Activated B cell treated with CpG ODN at 0.5 μM for 24 hours (primary cell): ENCODE results near the gene IPO7. TPM values are rescaled to one million over a fixed set of nuclear protein-coding genes. Genes with fewer than 3 reads are reported as not detected.

Experiments used
- ATAC-seq: fragments of 200-7000 bp; cut with Tn5 transposase; one replicate; pipeline ENCODE4 v1.10.0; 2021; ENCODE audit warnings: low read depth, mild to moderate bottlenecking, moderate library complexity
- CTCF ChIA-PET: fragments of 350-600 bp; sonication (Branson Sonifier 250); formaldehyde crosslinking; loops from one replicate; lab custom pipeline; 2021; ENCODE audit warnings: antibody characterized with exemption; lab: Charles Lee
- POLR2A ChIA-PET: fragments of 350-600 bp; sonication (Branson Sonifier 250); formaldehyde crosslinking; loops from one replicate; lab custom pipeline; 2021; ENCODE audit warnings: antibody characterized with exemption; lab: Charles Lee
- DNase-seq: peaks from one replicate; pipeline ENCODE4 v3.0.0; 2022
- H3K27ac Mint-ChIP-seq: one replicate; pipeline ENCODE4 v1.8.0; 2020; ENCODE audit warnings: mixed read lengths
- H3K27me3 Mint-ChIP-seq: one replicate; pipeline ENCODE4 v1.8.0; 2021; ENCODE audit warnings: mixed read lengths
- H3K36me3 Mint-ChIP-seq: one replicate; pipeline ENCODE4 v1.8.0; 2021; ENCODE audit warnings: low read depth, mixed read lengths
- H3K4me1 Mint-ChIP-seq: one replicate; pipeline ENCODE4 v1.8.0; 2021; ENCODE audit warnings: mixed read lengths
- H3K4me3 Mint-ChIP-seq: one replicate; pipeline ENCODE4 v1.8.0; 2020; ENCODE audit warnings: mild to moderate bottlenecking, mixed read lengths
- H3K9me3 Mint-ChIP-seq: one replicate; pipeline ENCODE4 v1.8.0; 2020; ENCODE audit warnings: mixed read lengths
- CTCF ChIP-seq: fragments of 200-600 bp; IDR thresholded peaks from one replicate; pipeline ENCODE4 v1.8.0; 2022; ENCODE audit warnings: antibody characterized with exemption, mild to moderate bottlenecking
- intact Hi-C: fragments of 100-400 bp; cut with micrococcal nuclease; formaldehyde crosslinking; loops from one replicate; pipeline ENCODE4 v1.15.1; 2024
- total RNA-seq: library from RNA; stranded (reverse); gene quantifications from 2 replicates; pipeline ENCODE4 v1.2.3, GENCODE V29; 2022

IPO7 gene
- total RNA-seq, 1 donor from 2014 or later: 96.3 TPM

- ATAC-seq (peak; percentile 85), DNase-seq (peak; percentile 99)
- H3K9me3 Mint-ChIP-seq: no peaks in the 10 kb centered on the region
- CTCF ChIA-PET: interaction anchor here (0.8 to 1.1 kb wide), 3 partner anchors 74 to 512 kb away, joined by 3 to 4 read pairs (median 3); no protein-coding TSS in a partner anchor
- peaks cover 30% of the 10 kb centered on the region for H3K4me1 Mint-ChIP-seq
- peak within 1 kb of the TSS; percentile 98 for H3K27ac Mint-ChIP-seq
- peaks cover 14% of the 10 kb centered on the region for H3K36me3 Mint-ChIP-seq
- peak within 1 kb of the TSS; percentile 97 for H3K4me3 Mint-ChIP-seq
- no peak for TF ChIP-seq CTCF
- POLR2A ChIA-PET: interaction anchor here (0.5 to 3.9 kb wide), 65 partner anchors 9 to 1939 kb away, joined by 3 to 41 read pairs (median 4); partner anchors contain the start of genes DENND5A, EIF4G2, IPO7 and RPL27A
- no peaks in the 10 kb centered on the region for H3K27me3 Mint-ChIP-seq
- intact Hi-C loops: loop anchor here (1.0 to 10.0 kb wide), 14 partner anchors 76 to 1394 kb away; partner anchors contain the start of genes ADM, AMPD3, IPO7 and SWAP70
Observed at GRCh38 chr11:9460322-9461062, 76.0 kb downstream of the IPO7 start, which contains the start of gene ZNF143. Gene ZNF143 (plus strand): TSS chr11:9461012. CDS start chr11:9471309, 10,297 bp downstream.

GRCh38 chr11:9461063-9461759 is 76.8 kb downstream of the IPO7 start:
- peak overlapping the region; percentile 97 for H3K4me3 Mint-ChIP-seq
- DNase-seq (peak; percentile 84), ATAC-seq (peak; percentile 60)
- intact Hi-C loops: loop anchor here (1.0 to 10.0 kb wide), 10 partner anchors 112 to 1394 kb away; partner anchors contain the start of genes ADM, AMPD3, SWAP70 and WEE1
- TF ChIP-seq CTCF: no peak
- CTCF ChIA-PET: interaction anchor here (0.8 to 1.1 kb wide), 3 partner anchors 74 to 512 kb away, joined by 3 to 4 read pairs (median 3); no protein-coding TSS in a partner anchor
- H3K9me3 Mint-ChIP-seq: no peaks in the 10 kb centered on the region
- POLR2A ChIA-PET: interaction anchor here (0.6 to 3.9 kb wide), 61 partner anchors 8 to 1940 kb away, joined by 3 to 41 read pairs (median 4); partner anchors contain the start of genes DENND5A, EIF4G2, IPO7 and RPL27A
- no peaks in the 10 kb centered on the region for H3K27me3 Mint-ChIP-seq
- peaks cover 14% of the 10 kb centered on the region for H3K36me3 Mint-ChIP-seq
- H3K4me1 Mint-ChIP-seq: peaks cover 30% of the 10 kb centered on the region
- peak overlapping the region; percentile 98 for H3K27ac Mint-ChIP-seq

DNA sequence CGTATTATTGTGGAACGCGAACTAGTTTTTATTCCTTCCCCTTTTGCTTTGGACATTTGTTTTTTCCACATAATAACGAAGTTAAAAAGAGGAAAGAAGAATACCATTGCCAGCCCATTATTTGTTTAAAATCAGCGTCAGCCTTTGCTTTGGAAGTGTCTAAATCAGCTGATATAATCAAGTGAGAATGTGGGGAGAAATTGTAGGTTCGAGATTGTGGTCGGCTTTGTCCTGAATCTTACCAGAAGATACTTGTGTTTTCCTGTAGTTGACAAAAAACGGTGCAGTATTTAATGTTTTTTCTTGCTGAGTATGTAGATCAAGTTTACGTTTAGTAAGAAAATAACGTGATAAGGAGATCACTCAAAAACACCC is 77.3 kb downstream of the IPO7 start:
- Mint-ChIP-seq H3K36me3 (peaks cover 14% of the 10 kb centered on the region), H3K9me3 (no peaks in the 10 kb centered on the region), H3K4me3 (peak overlapping the region; percentile 97), H3K4me1 (peaks cover 32% of the 10 kb centered on the region), H3K27me3 (no peaks in the 10 kb centered on the region), H3K27ac (peak overlapping the region; percentile 98)
- no peak for TF ChIP-seq CTCF
- no peak for DNase-seq
- POLR2A ChIA-PET: interaction anchor here (0.6 to 3.9 kb wide), 34 partner anchors 9 to 1396 kb away, joined by 3 to 41 read pairs (median 4); partner anchors contain the start of genes DENND5A, EIF4G2, IPO7 and RNF141
- no peak for ATAC-seq
- CTCF ChIA-PET: interaction anchor here (1.1 to 1.2 kb wide), 2 partner anchors 45 to 77 kb away, joined by 3 to 5 read pairs; no protein-coding TSS in a partner anchor
- intact Hi-C loops: loop anchor here (1.0 to 10.0 kb wide), 10 partner anchors 111 to 1393 kb away; partner anchors contain the start of genes ADM, AMPD3, SWAP70 and WEE1

- no peak for TF ChIP-seq CTCF
- intact Hi-C loops: loop anchor here (5.0 to 10.0 kb wide), 4 partner anchors 845 to 1393 kb away; partner anchors contain the start of genes ADM, AMPD3 and ZBED5
- Mint-ChIP-seq H3K27ac (peak overlapping the region; percentile 98), H3K4me1 (peaks cover 32% of the 10 kb centered on the region), H3K27me3 (no peaks in the 10 kb centered on the region), H3K36me3 (peaks cover 16% of the 10 kb centered on the region), H3K9me3 (no peaks in the 10 kb centered on the region), H3K4me3 (peak overlapping the region; percentile 97)
- DNase-seq (no peak), ATAC-seq (no peak)
- ChIA-PET CTCF (interaction anchor here (1.2 kb wide), 1 partner anchor 44 kb away, joined by 5 read pairs; no protein-coding TSS in a partner anchor), POLR2A (interaction anchor here (0.6 to 3.9 kb wide), 12 partner anchors 11 to 1079 kb away, joined by 3 to 33 read pairs (median 3); partner anchors contain the start of genes RNF141 and TMEM41B)
Observed at GRCh38 chr11:9462172-9462799, 77.8 kb downstream of the IPO7 start.
